GM12874 (cell line): ENCODE measurements around the gene MAP4K1.

ENCODE experiments used
- CTCF ChIP-seq: IDR thresholded peaks from 2 replicates; pipeline ENCODE4 v1.5.1; 2011; ENCODE audit warnings: low read depth, mild to moderate bottlenecking, control low read depth, low read length, moderate library complexity; ENCODE audit not compliant: insufficient read depth

MAP4K1 gene

GRCh38 chr19:38649305-38650171, 31.8 kb upstream of the MAP4K1 start:
- no peak for TF ChIP-seq CTCF

- no peak for TF ChIP-seq CTCF
Observed at GRCh38 chr19:38648769-38649304, 31.1 kb upstream of the MAP4K1 start.

- TF ChIP-seq CTCF, result no peak
Observed at GRCh38 chr19:38647966-38648768, 30.4 kb upstream of the MAP4K1 start.

- no peak for TF ChIP-seq CTCF
Observed at GRCh38 chr19:38647368-38647965, 29.7 kb upstream of the MAP4K1 start, which contains the start of gene ACTN4. ACTN4 (plus strand) TSS chr19:38647649; CDS start chr19:38647746, 97 bp downstream.

- no peak for TF ChIP-seq CTCF
Observed at GRCh38 chr19:38644719-38645118, 27.0 kb upstream of the MAP4K1 start.

- TF ChIP-seq CTCF, result no peak
Observed at GRCh38 chr19:38642176-38642575, 24.4 kb upstream of the MAP4K1 start.

- TF ChIP-seq CTCF, result no peak
Observed at GRCh38 chr19:38640368-38640767, 22.6 kb upstream of the MAP4K1 start.
